AG04450 (cell line): ENCODE results near the gene PBX2. TPM values are rescaled to one million over a fixed set of nuclear protein-coding genes. Genes with fewer than 3 reads are reported as not detected.
"Not testable (repeated sequence)": the region's sequence is repeated elsewhere in the genome, so short reads cannot be mapped to it uniquely, and the experiment has no call there.

Experiments used
- CTCF ChIA-PET: fragments of 300-600, 350-600 bp; formaldehyde crosslinking; extraction: SDS; loops from one replicate; lab custom pipeline; 2022; ENCODE audit warnings: antibody characterized with exemption, inconsistent platforms; lab: Charles Lee
- POLR2A ChIA-PET: fragments of 350-600 bp; formaldehyde crosslinking; extraction: SDS; loops from one replicate; lab custom pipeline; 2021; ENCODE audit warnings: antibody characterized with exemption, inconsistent platforms; lab: Yijun Ruan, JAX
- DNase-seq: peaks from one replicate; pipeline ENCODE4 v3.0.0-alpha.2; 2011; ENCODE audit warnings: low read depth, low spot score
- H3K27ac ChIP-seq: one replicate; pipeline ENCODE4 v1.5.1; 2012; ENCODE audit warnings: low read depth, low read length, control low read depth
- H3K27me3 ChIP-seq: one replicate; pipeline ENCODE4 v1.6.0; 2012; ENCODE audit warnings: low read length; ENCODE audit not compliant: control insufficient read depth, insufficient read depth
- H3K4me3 ChIP-seq: 2 replicates; pipeline ENCODE4 v1.5.1; 2011; ENCODE audit warnings: mild to moderate bottlenecking, low read depth, low read length, control low read depth
- H3K9me3 ChIP-seq: 2 replicates; pipeline ENCODE4 v1.5.1; 2012; ENCODE audit warnings: low read length; ENCODE audit not compliant: control insufficient read depth, insufficient read depth
- polyA plus RNA-seq: library from polyadenylated mRNA; depleted of rRNA; stranded (reverse); fragments of >200 nt; gene quantifications from 2 replicates; pipeline ENCODE4 v1.2.3, GENCODE V29; 2011
- TF ChIP-seq, protein P1 (sequence below): IDR thresholded peaks from 2 replicates; pipeline ENCODE4 v1.5.1; 2011; ENCODE audit warnings: low read depth, low read length, control low read depth, inconsistent platforms

PBX2 gene
- polyA plus RNA-seq, 1 experiment = 56.5 TPM

GRCh38 chr6:32195652-32195901, 5.6 kb upstream of the PBX2 start:
- DNase-seq = peak; percentile 100
- Histone ChIP-seq H3K27me3 (no peaks in the 10 kb centered on the region), H3K9me3 (no peaks in the 10 kb centered on the region; the same call in 1 of the 2 replicates), H3K27ac (no peak overlapping the region), H3K4me3 (peak overlapping the region; percentile 83)
- ChIA-PET CTCF (interaction anchor here (0.6 to 2.1 kb wide), 32 partner anchors 8 to 1933 kb away, joined by 3 to 18 read pairs (median 4); partner anchors contain the start of genes AGPAT1, ATF6B, ATP6V1G2 and EGFL8), POLR2A (interaction anchor here (0.7 to 2.0 kb wide), 7 partner anchors 19 to 1122 kb away, joined by 3 to 30 read pairs (median 11); partner anchors contain the start of genes ATF6B, FKBPL and ZBTB22)
- TF ChIP-seq, protein P1, sequence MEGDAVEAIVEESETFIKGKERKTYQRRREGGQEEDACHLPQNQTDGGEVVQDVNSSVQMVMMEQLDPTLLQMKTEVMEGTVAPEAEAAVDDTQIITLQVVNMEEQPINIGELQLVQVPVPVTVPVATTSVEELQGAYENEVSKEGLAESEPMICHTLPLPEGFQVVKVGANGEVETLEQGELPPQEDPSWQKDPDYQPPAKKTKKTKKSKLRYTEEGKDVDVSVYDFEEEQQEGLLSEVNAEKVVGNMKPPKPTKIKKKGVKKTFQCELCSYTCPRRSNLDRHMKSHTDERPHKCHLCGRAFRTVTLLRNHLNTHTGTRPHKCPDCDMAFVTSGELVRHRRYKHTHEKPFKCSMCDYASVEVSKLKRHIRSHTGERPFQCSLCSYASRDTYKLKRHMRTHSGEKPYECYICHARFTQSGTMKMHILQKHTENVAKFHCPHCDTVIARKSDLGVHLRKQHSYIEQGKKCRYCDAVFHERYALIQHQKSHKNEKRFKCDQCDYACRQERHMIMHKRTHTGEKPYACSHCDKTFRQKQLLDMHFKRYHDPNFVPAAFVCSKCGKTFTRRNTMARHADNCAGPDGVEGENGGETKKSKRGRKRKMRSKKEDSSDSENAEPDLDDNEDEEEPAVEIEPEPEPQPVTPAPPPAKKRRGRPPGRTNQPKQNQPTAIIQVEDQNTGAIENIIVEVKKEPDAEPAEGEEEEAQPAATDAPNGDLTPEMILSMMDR = peak; percentile 56

- TF ChIP-seq, protein P1 = peak; percentile 65
- DNase-seq = no peak
- CTCF ChIA-PET = interaction anchor here (0.5 to 2.1 kb wide), 31 partner anchors 9 to 1018 kb away, joined by 3 to 18 read pairs (median 4); partner anchors contain the start of genes AGPAT1, ATF6B, ATP6V1G2 and EGFL8
Observed at GRCh38 chr6:32194825-32195651, 5.0 kb upstream of the PBX2 start.

DNA sequence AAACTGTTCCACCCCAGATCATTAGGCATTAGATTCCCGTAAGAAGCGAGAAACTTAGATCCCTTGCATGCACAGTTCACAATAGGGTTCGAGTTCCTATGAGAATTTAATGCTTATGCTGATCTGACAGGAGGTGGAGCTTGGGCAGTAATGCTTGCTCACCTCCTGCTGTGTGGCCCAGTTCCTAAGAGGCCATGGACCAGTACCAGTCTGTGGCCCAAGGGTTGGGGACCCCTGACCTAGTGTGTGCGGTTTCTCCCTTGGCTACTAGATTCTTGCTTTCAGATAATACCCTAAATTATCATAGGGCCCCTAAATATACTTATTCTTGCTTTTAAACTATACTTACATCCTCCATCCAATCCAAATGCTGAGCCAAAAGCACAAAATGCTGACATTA, 4.4 kb upstream of the PBX2 start:
- ChIA-PET POLR2A (interaction anchor here (1.8 kb wide), 1 partner anchor 777 kb away, joined by 30 read pairs; no protein-coding TSS in a partner anchor), CTCF (interaction anchor here (1.2 to 2.0 kb wide), 4 partner anchors 15 to 75 kb away, joined by 3 to 13 read pairs (median 8); partner anchors contain the start of genes ATF6B and PRRT1)
- Histone ChIP-seq H3K4me3 (no peak overlapping the region), H3K9me3 (peaks cover 1% of the 10 kb centered on the region; the same call in 1 of the 2 replicates), H3K27me3 (no peaks in the 10 kb centered on the region), H3K27ac (no peak overlapping the region)
- no peak for DNase-seq
- TF ChIP-seq, protein P1 = no peak

More at GRCh38 chr6:32194825-32195651, 5.0 kb upstream of the PBX2 start:
- H3K9me3 ChIP-seq = no peaks in the 10 kb centered on the region; the same call in 1 of the 2 replicates
- H3K4me3 ChIP-seq = peak overlapping the region; percentile 60
- POLR2A ChIA-PET = interaction anchor here (0.5 to 2.0 kb wide), 8 partner anchors 18 to 1123 kb away, joined by 3 to 30 read pairs (median 8); partner anchors contain the start of genes ATF6B, FKBPL and ZBTB22
- H3K27me3 ChIP-seq = no peaks in the 10 kb centered on the region
- H3K27ac ChIP-seq = peak overlapping the region; percentile 84

GRCh38 chr6:32193096-32193495, 3.1 kb upstream of the PBX2 start:
- H3K4me3 ChIP-seq, H3K27me3 ChIP-seq, DNase-seq, H3K27ac ChIP-seq, CTCF ChIA-PET, H3K9me3 ChIP-seq: not testable (repeated sequence)
- POLR2A ChIA-PET = interaction anchor here (1.0 kb wide), 1 partner anchor 17 kb away, joined by 3 read pairs; the partner anchor contains the start of gene AGPAT1

DNA sequence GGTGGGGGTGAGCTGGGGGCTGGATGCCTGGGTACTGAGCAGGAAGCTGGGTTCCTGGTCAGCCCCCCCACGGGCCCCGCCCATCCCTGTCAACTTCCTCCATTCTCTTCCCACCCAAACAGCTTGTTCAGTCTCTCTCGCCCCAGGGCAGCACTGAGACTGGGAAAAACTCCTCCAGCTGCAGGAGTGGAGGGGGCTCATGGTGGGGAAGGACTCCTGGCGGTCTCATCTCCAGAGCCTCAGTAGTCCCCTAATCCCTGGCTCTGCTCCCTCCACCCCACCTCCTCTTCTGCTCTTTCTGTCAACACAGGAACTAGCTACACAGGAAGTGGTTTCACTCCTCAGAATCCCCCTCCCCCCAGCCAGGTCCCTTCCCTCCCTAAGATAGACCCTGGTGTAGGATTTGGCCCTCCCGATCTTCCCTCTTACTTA, 2.6 kb upstream of the PBX2 start, which contains the start of gene GPSM3:
Gene GPSM3 (minus strand): TSS at position 36 of the 432 bp plus-strand sequence. CDS start 130 bp downstream, outside the sequence.
- TF ChIP-seq, protein P1 = no peak
- no peak for DNase-seq
- H3K27ac ChIP-seq = peak within 1 kb of the TSS; percentile 39
- H3K9me3 ChIP-seq = peaks cover 4% of the 10 kb centered on the region; the same call in 1 of the 2 replicates
- CTCF ChIA-PET = no interaction called here
- H3K4me3 ChIP-seq = 0 out of 2 replicates have a peak within 1 kb of the TSS, but pooled peaks have one; percentile 10
- no peaks in the 10 kb centered on the region for H3K27me3 ChIP-seq
- POLR2A ChIA-PET = interaction anchor here (1.0 kb wide), 1 partner anchor 16 kb away, joined by 3 read pairs; the partner anchor contains the start of gene AGPAT1
